Fibroblast of mammary gland (primary cell): ENCODE results near the gene KIF26A.

ENCODE experiments used
- DNase-seq: peaks from one replicate; pipeline ENCODE4 v3.0.0-alpha.2; 2010; ENCODE audit warnings: low read depth
- H3K4me3 ChIP-seq: 2 replicates; pipeline ENCODE4 v1.5.1; 2011; ENCODE audit warnings: low read depth, mild to moderate bottlenecking, low read length, moderate library complexity; ENCODE audit not compliant: control insufficient read depth
- TF ChIP-seq, protein P1 (sequence below): conservative IDR thresholded peaks from 2 replicates; pipeline ENCODE4 v1.5.1; 2011; ENCODE audit warnings: low read depth, low read length, inconsistent platforms; ENCODE audit not compliant: control insufficient read depth, insufficient read depth

The KIF26A gene

DNA sequence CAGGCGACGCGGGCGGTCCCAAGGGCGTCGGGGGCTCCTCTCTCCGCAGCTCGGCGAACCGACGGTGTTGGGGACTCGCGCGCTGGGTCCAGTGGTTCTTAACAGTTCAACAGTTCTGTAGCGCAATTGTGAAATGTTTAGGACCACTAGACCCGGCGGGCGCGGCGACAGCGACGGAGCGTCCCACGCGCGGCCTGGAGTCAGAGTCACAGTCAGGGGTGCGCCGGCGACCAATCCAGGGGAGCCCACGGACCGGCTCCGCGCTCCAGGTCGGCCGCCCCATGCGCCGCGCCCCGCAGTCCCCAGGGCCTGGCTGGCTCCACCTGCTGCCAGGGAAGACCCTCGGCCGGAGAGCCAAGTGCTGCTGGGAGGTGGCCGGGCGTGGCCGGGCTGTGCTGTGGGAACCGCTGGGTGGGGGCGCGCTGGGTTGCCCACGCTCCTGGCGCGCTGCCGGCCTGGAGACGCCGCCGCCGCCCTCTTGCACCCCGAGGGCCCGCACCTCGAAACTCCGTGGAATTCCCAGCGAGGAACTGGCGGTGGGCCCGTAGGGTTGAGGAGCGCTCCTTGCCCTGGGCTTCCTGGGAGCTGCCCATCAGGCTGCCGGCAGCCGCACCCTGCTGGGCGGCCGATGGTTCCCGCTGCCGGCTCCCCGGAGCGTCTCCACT lies 20.9 kb upstream of the KIF26A start:
- no peak overlapping the region for H3K4me3 ChIP-seq
- TF ChIP-seq, protein P1, sequence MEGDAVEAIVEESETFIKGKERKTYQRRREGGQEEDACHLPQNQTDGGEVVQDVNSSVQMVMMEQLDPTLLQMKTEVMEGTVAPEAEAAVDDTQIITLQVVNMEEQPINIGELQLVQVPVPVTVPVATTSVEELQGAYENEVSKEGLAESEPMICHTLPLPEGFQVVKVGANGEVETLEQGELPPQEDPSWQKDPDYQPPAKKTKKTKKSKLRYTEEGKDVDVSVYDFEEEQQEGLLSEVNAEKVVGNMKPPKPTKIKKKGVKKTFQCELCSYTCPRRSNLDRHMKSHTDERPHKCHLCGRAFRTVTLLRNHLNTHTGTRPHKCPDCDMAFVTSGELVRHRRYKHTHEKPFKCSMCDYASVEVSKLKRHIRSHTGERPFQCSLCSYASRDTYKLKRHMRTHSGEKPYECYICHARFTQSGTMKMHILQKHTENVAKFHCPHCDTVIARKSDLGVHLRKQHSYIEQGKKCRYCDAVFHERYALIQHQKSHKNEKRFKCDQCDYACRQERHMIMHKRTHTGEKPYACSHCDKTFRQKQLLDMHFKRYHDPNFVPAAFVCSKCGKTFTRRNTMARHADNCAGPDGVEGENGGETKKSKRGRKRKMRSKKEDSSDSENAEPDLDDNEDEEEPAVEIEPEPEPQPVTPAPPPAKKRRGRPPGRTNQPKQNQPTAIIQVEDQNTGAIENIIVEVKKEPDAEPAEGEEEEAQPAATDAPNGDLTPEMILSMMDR: no peak
- DNase-seq: no peak

DNA sequence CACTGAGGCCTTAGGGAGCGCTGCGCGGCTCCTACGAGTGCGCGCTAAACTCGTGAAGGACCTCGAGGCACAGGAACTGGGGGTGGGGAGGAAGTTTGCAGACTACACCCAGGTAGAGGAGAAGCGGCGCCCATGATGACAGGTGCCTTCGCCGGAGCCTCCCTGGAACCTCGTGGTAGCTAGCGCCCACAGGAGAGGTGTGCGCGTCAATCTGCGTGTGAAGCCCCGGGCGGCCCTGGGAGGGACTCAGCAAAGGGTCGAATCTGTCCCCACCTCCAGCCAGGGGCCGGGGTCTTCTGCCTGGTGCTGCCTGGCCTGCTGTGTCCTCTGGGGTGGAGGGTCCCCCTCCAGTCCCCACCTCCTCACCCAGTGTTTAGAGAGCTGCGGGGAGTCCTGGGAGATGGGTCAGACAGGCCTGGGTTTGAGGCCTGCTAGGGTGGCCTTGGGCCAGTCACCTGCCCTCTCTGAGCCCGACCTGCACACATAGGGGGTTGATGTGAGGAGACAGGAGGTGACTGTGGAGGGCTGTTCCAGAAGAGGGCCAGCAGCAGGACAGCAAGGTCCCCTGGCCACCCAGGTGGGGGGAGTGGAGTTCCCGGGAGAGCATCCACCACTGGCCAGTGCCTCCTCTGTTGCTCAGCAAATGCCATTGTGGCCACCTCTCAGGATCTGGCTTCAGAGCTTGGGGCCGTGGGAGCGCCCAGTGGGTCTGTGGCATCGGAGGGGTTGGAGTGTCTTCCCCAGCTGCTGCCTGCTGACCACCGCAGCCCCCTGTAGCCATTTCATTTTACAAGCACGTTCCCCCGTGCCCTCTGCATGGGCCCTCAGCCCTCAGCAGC lies 20.2 kb upstream of the KIF26A start:
- H3K4me3 ChIP-seq: no peak overlapping the region
- TF ChIP-seq, protein P1: no peak
- no peak for DNase-seq

DNA sequence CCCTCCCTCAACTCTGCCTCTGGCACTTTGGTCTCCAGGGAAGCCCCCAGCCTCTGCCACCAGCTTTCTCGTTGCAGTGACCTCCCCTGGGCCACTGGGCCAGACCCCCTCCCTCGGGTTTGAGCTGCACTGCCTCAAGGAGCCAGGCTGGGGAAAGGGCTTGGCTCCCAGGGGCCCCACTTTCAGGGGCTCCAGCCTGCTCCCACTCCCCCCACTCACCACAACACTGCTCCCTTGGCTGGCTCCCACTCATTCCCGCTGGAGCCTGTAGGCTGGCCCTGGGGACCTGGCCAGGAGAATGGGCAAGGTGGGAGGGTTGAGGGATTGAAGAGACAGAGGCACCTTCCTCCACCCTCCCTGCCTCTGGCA lies 19.3 kb upstream of the KIF26A start:
- TF ChIP-seq, protein P1: no peak
- DNase-seq: no peak

DNA sequence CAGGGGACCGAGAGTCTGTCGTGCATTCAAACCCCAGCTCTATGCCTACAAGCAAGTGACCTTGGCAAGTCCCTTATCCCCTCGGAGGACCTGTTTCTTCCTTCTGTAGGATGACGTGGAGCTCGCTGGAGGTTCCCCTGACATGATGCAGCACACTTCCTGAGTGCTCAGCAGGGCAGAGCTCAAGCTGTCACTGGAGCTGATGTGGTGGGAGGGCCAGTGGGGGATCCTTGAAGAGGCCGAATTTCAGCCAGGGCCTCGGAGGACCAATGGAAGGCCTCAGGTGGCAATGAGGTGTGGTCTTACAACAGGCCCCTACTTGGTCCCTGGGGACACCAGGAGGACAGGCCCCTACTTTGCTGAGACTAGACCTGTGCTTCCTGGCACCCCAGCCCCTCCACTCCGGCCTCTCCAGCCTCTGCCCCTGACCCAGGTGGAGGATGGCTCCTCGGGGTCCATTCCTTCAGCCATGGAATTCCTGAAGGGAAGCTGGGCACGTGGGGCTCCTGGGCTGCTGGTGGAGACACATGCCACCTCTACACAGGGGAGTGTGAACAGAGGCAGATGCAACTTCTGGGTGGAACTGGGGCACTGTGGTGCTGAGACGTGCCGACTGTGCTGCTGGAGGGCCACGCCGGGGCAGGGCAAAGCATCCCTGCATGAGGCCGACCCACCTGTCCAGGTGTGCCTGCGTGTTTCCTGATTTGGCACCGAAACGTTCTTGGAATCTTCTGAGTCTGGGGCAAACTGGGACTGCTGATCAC lies 18.7 kb upstream of the KIF26A start:
- no peak for DNase-seq
- no peak overlapping the region for H3K4me3 ChIP-seq
- TF ChIP-seq, protein P1: no peak

More for the DNA sequence above, 19.3 kb upstream of the KIF26A start:
- no peak overlapping the region for H3K4me3 ChIP-seq

DNA sequence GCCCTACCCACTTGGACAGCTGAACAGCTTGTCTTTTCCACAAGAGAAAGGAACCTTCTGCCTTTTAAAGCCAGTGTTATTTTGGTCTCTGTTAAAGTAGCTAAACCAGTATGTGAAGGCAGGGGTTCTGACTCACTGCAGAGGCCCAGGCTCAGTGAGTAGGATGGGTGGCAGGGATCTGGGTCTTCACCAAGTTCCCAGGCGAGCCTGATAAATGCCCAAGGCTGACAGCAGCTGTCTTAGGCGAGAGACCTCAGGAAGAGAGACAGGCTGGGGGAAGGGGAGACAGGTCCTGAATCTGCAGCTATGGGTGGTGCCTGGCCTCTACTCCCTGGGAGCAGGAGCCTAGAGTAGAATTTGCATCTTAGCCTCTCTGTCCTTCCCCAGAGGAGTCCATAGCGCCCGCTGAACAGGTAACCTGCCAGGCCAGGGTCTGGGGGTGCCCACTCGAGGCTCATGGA lies 18.1 kb upstream of the KIF26A start:
- TF ChIP-seq, protein P1: no peak
- no peak for DNase-seq
- no peak overlapping the region for H3K4me3 ChIP-seq

DNA sequence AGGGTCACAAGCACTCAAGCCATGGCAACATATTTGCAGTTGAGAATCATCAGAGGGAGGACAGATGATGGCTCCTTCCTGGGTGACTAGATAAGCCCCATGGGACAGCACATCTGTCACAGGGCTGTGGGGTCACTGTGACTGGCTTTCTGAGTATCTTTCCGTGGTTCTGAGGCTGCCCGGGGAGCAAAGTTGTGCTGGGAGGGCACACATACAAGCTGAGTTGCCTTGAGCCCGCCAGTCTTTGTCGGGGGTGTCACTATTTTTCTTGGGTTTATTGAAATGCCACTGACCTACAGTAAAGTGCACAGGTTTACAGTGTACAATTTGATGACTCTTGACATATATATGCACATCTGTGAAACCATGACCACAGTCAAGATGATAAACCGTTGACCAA lies 17.2 kb upstream of the KIF26A start:
- DNase-seq: no peak
- TF ChIP-seq, protein P1: no peak
- no peak overlapping the region for H3K4me3 ChIP-seq
